ENCODE data around the gene TTLL11.

The TTLL11 gene

GRCh38 chr9:121809356-121810050 lies 283.6 kb downstream of the TTLL11 start:
- WGBS, 2 donors (ENCODE audit: extremely low coverage in 2 of 2, insufficient read length in 2 of 2, insufficient replicate concordance in 1 of 2): no CpG with 5 or more reads among the region's 15 CpGs

GRCh38 chr9:121808781-121809180 lies 284.3 kb downstream of the TTLL11 start:
- Histone ChIP-seq H3K79me1 (ENCODE audit: low read depth, low read length) (no peaks in the 10 kb centered on the region), H3K9me3 (replicated peaks in 1 of 2; ENCODE audit: control insufficient read depth in 2 of 2, insufficient read depth in 1 of 2, low read depth in 1 of 2, low read length in 2 of 2) (peaks cover 2 to 4% of the 10 kb centered on the region in 2 donors), H2BK120ac (ENCODE audit: low read depth, low read length) (no peak overlapping the region), H4K91ac (ENCODE audit: low read depth, low read length, poor library complexity) (no peak overlapping the region), H4K8ac (ENCODE audit: low read depth, low read length) (no peak overlapping the region), H3K23ac (ENCODE audit: low read depth, low read length, poor library complexity) (no peak overlapping the region), H3K14ac (ENCODE audit: low read length) (no peak overlapping the region), H3K4me2 (ENCODE audit: insufficient read depth, low read length, poor library complexity, severe bottlenecking) (no peak overlapping the region), H2BK5ac (ENCODE audit: low read length) (no peak overlapping the region), H2AFZ (ENCODE audit: low read length) (no peak overlapping the region), H3K27me3 (ENCODE audit: control insufficient read depth in 3 of 3, insufficient read depth in 3 of 3, low read depth in 1 of 3, low read length in 3 of 3) (peaks cover 0 to 27% (median 2%) of the 10 kb centered on the region in 3 experiments), H3K36me3 (replicated peaks in 1 of 2; ENCODE audit: control insufficient read depth in 2 of 2, insufficient read depth in 2 of 2, low read length in 2 of 2) (no peaks in the 10 kb centered on the region), H3K4ac (ENCODE audit: low read length) (no peak overlapping the region), H3K4me3 (ENCODE audit: low read length in 2 of 2) (no peak overlapping the region), H2BK12ac (ENCODE audit: low read length) (no peak overlapping the region), H3K9ac (ENCODE audit: low read depth, low read length, poor library complexity) (no peak overlapping the region), H3K18ac (ENCODE audit: low read length) (no peak overlapping the region), H3K4me1 (ENCODE audit: control insufficient read depth in 2 of 2, insufficient read depth in 1 of 2, low read depth in 1 of 2, low read length in 2 of 2) (peaks cover 0 to 9% of the 10 kb centered on the region in 2 donors), H3K27ac (replicated peaks; ENCODE audit: low read length) (no peak overlapping the region), H2AK5ac (ENCODE audit: low read depth, low read length) (no peak overlapping the region), H2BK15ac (ENCODE audit: low read length) (no peak overlapping the region)
- no peak for DNase-seq (ENCODE audit: low spot score)
- WGBS, 2 donors (ENCODE audit: extremely low coverage in 2 of 2, insufficient read length in 2 of 2, insufficient replicate concordance in 1 of 2): no CpG with 5 or more reads among the region's 4 CpGs

More at GRCh38 chr9:121809356-121810050, 283.6 kb downstream of the TTLL11 start:
- Histone ChIP-seq H2BK12ac (ENCODE audit: low read length) (no peak overlapping the region), H3K4me3 (ENCODE audit: low read length in 2 of 2) (no peak overlapping the region), H3K18ac (ENCODE audit: low read length) (peak overlapping the region; percentile 27), H2BK5ac (ENCODE audit: low read length) (no peak overlapping the region), H3K79me1 (ENCODE audit: low read depth, low read length) (no peaks in the 10 kb centered on the region), H3K14ac (ENCODE audit: low read length) (no peak overlapping the region), H3K36me3 (replicated peaks in 1 of 2; ENCODE audit: control insufficient read depth in 2 of 2, insufficient read depth in 2 of 2, low read length in 2 of 2) (no peaks in the 10 kb centered on the region), H2AK5ac (ENCODE audit: low read depth, low read length) (peak overlapping the region; percentile 51), H2BK120ac (ENCODE audit: low read depth, low read length) (no peak overlapping the region), H4K8ac (ENCODE audit: low read depth, low read length) (no peak overlapping the region), H3K27me3 (ENCODE audit: control insufficient read depth in 3 of 3, insufficient read depth in 3 of 3, low read depth in 1 of 3, low read length in 3 of 3) (peaks cover 0 to 28% (median 2%) of the 10 kb centered on the region in 3 experiments), H3K9me3 (replicated peaks in 1 of 2; ENCODE audit: control insufficient read depth in 2 of 2, insufficient read depth in 1 of 2, low read depth in 1 of 2, low read length in 2 of 2) (no peaks in the 10 kb centered on the region), H3K4ac (ENCODE audit: low read length) (no peak overlapping the region), H2BK15ac (ENCODE audit: low read length) (no peak overlapping the region), H3K27ac (replicated peaks; ENCODE audit: low read length) (no peak overlapping the region), H3K23ac (ENCODE audit: low read depth, low read length, poor library complexity) (no peak overlapping the region), H4K91ac (ENCODE audit: low read depth, low read length, poor library complexity) (no peak overlapping the region), H2AFZ (ENCODE audit: low read length) (no peak overlapping the region), H3K4me2 (ENCODE audit: insufficient read depth, low read length, poor library complexity, severe bottlenecking) (no peak overlapping the region), H3K4me1 (ENCODE audit: control insufficient read depth in 2 of 2, insufficient read depth in 1 of 2, low read depth in 1 of 2, low read length in 2 of 2) (peaks cover under 1 to 15% of the 10 kb centered on the region in 2 donors), H3K9ac (ENCODE audit: low read depth, low read length, poor library complexity) (no peak overlapping the region)
- DNase-seq (ENCODE audit: low spot score): no peak

GRCh38 chr9:121807823-121808278 lies 285.3 kb downstream of the TTLL11 start:
- WGBS, 2 donors (ENCODE audit: extremely low coverage in 2 of 2, insufficient read length in 2 of 2, insufficient replicate concordance in 1 of 2): no CpG with 5 or more reads among the region's 16 CpGs
- H3K18ac ChIP-seq (ENCODE audit: low read length): peak overlapping the region; percentile 58
- DNase-seq (ENCODE audit: low spot score): no peak
- H3K9ac ChIP-seq (ENCODE audit: low read depth, low read length, poor library complexity): peak overlapping the region; percentile 36
- no peak overlapping the region for H2AFZ ChIP-seq (ENCODE audit: low read length)
- no peak overlapping the region for H2BK12ac ChIP-seq (ENCODE audit: low read length)
- H3K4me1 ChIP-seq (ENCODE audit: control insufficient read depth in 2 of 2, insufficient read depth in 1 of 2, low read depth in 1 of 2, low read length in 2 of 2): peaks cover 0 to 6% of the 10 kb centered on the region in 2 donors
- H3K36me3 ChIP-seq (replicated peaks in 1 of 2; ENCODE audit: control insufficient read depth in 2 of 2, insufficient read depth in 2 of 2, low read length in 2 of 2): no peaks in the 10 kb centered on the region
- H4K8ac ChIP-seq (ENCODE audit: low read depth, low read length): no peak overlapping the region
- no peak overlapping the region for H3K4me2 ChIP-seq (ENCODE audit: insufficient read depth, low read length, poor library complexity, severe bottlenecking)
- no peaks in the 10 kb centered on the region for H3K79me1 ChIP-seq (ENCODE audit: low read depth, low read length)
- H2AK5ac ChIP-seq (ENCODE audit: low read depth, low read length): no peak overlapping the region
- H2BK120ac ChIP-seq (ENCODE audit: low read depth, low read length): no peak overlapping the region
- peaks cover 0 to 30% (median 2%) of the 10 kb centered on the region in 3 experiments for H3K27me3 ChIP-seq (ENCODE audit: control insufficient read depth in 3 of 3, insufficient read depth in 3 of 3, low read depth in 1 of 3, low read length in 3 of 3)
- H3K4me3 ChIP-seq (ENCODE audit: low read length in 2 of 2): no peak overlapping the region
- no peak overlapping the region for H3K4ac ChIP-seq (ENCODE audit: low read length)
- H3K23ac ChIP-seq (ENCODE audit: low read depth, low read length, poor library complexity): no peak overlapping the region
- H2BK5ac ChIP-seq (ENCODE audit: low read length): no peak overlapping the region
- H3K14ac ChIP-seq (ENCODE audit: low read length): peak overlapping the region; percentile 5
- H3K27ac ChIP-seq (replicated peaks; ENCODE audit: low read length): no peak overlapping the region
- no peak overlapping the region for H2BK15ac ChIP-seq (ENCODE audit: low read length)
- H4K91ac ChIP-seq (ENCODE audit: low read depth, low read length, poor library complexity): no peak overlapping the region
- peaks cover 2 to 4% of the 10 kb centered on the region in 2 donors for H3K9me3 ChIP-seq (replicated peaks in 1 of 2; ENCODE audit: control insufficient read depth in 2 of 2, insufficient read depth in 1 of 2, low read depth in 1 of 2, low read length in 2 of 2)

- Histone ChIP-seq H4K91ac (ENCODE audit: low read depth, low read length, poor library complexity) (no peak overlapping the region), H3K4me1 (ENCODE audit: control insufficient read depth in 2 of 2, insufficient read depth in 1 of 2, low read depth in 1 of 2, low read length in 2 of 2) (peaks cover 0 to 2% of the 10 kb centered on the region in 2 donors), H2BK15ac (ENCODE audit: low read length) (no peak overlapping the region), H3K18ac (ENCODE audit: low read length) (peak overlapping the region; percentile 58), H2AFZ (ENCODE audit: low read length) (no peak overlapping the region), H3K9ac (ENCODE audit: low read depth, low read length, poor library complexity) (peak overlapping the region; percentile 36), H3K14ac (ENCODE audit: low read length) (peak overlapping the region; percentile 5), H3K4me2 (ENCODE audit: insufficient read depth, low read length, poor library complexity, severe bottlenecking) (no peak overlapping the region), H3K23ac (ENCODE audit: low read depth, low read length, poor library complexity) (no peak overlapping the region), H2BK12ac (ENCODE audit: low read length) (no peak overlapping the region), H3K9me3 (replicated peaks in 1 of 2; ENCODE audit: control insufficient read depth in 2 of 2, insufficient read depth in 1 of 2, low read depth in 1 of 2, low read length in 2 of 2) (peaks cover 2 to 4% of the 10 kb centered on the region in 2 donors), H2AK5ac (ENCODE audit: low read depth, low read length) (no peak overlapping the region), H3K4ac (ENCODE audit: low read length) (no peak overlapping the region), H3K27me3 (ENCODE audit: control insufficient read depth in 3 of 3, insufficient read depth in 3 of 3, low read depth in 1 of 3, low read length in 3 of 3) (peaks cover 0 to 30% (median 2%) of the 10 kb centered on the region in 3 experiments), H2BK5ac (ENCODE audit: low read length) (no peak overlapping the region), H3K36me3 (replicated peaks in 1 of 2; ENCODE audit: control insufficient read depth in 2 of 2, insufficient read depth in 2 of 2, low read length in 2 of 2) (no peaks in the 10 kb centered on the region), H3K4me3 (ENCODE audit: low read length in 2 of 2) (peak overlapping the region in 1 of 2 donors; percentile 3), H3K79me1 (ENCODE audit: low read depth, low read length) (no peaks in the 10 kb centered on the region), H2BK120ac (ENCODE audit: low read depth, low read length) (no peak overlapping the region), H3K27ac (replicated peaks; ENCODE audit: low read length) (no peak overlapping the region), H4K8ac (ENCODE audit: low read depth, low read length) (no peak overlapping the region)
- no peak for DNase-seq (ENCODE audit: low spot score)
- 100% methylated on average over 1 of the region's 12 CpGs; no CpG with 5 or more reads in 1 of the 2 donors for WGBS, 2 donors (ENCODE audit: extremely low coverage in 2 of 2, insufficient read length in 2 of 2, insufficient replicate concordance in 1 of 2)
Observed at GRCh38 chr9:121807069-121807822, 285.9 kb downstream of the TTLL11 start.
